Vagina (tissue), 2 donors: Measurements from ENCODE around the gene NBPF20.
"Not testable (repeated sequence)": the region's sequence is repeated elsewhere in the genome, so short reads cannot be mapped to it uniquely, and the experiment has no call there.

Source experiments
- POLR2A ChIP-seq, 2 donors: fragments of 450-650 bp; IDR thresholded peaks; one replicate each; pipeline ENCODE4 v1.6.1; 2017; ENCODE audit warnings: antibody characterized with exemption in 2 of 2, mild to moderate bottlenecking in 2 of 2, moderate library complexity in 2 of 2
- POLR2AphosphoS5 ChIP-seq, 2 donors: sonication (generic); formaldehyde crosslinking; IDR thresholded peaks; one replicate each; pipeline ENCODE4 v1.9.0; 2017; ENCODE audit warnings: antibody characterized with exemption in 2 of 2, mild to moderate bottlenecking in 2 of 2, low read depth in 1 of 2; ENCODE audit not compliant: insufficient read depth in 1 of 2
- TF ChIP-seq, protein P1 (sequence below), 3 experiments: fragments of 450-650 bp in 2 of 3; fragments of 200-600 bp in 1 of 3; sonication (generic) in 1 of 3; IDR thresholded peaks; one replicate each; pipeline ENCODE4 v1.5.1; 2017 to 2019; ENCODE audit warnings: antibody characterized with exemption in 3 of 3, mild to moderate bottlenecking in 2 of 3, moderate library complexity in 2 of 3

- TF ChIP-seq, protein P1, sequence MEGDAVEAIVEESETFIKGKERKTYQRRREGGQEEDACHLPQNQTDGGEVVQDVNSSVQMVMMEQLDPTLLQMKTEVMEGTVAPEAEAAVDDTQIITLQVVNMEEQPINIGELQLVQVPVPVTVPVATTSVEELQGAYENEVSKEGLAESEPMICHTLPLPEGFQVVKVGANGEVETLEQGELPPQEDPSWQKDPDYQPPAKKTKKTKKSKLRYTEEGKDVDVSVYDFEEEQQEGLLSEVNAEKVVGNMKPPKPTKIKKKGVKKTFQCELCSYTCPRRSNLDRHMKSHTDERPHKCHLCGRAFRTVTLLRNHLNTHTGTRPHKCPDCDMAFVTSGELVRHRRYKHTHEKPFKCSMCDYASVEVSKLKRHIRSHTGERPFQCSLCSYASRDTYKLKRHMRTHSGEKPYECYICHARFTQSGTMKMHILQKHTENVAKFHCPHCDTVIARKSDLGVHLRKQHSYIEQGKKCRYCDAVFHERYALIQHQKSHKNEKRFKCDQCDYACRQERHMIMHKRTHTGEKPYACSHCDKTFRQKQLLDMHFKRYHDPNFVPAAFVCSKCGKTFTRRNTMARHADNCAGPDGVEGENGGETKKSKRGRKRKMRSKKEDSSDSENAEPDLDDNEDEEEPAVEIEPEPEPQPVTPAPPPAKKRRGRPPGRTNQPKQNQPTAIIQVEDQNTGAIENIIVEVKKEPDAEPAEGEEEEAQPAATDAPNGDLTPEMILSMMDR (IDR thresholded peaks at IDR 0.05): not testable (repeated sequence)
- TF ChIP-seq POLR2A (IDR thresholded peaks at IDR 0.05); POLR2AphosphoS5 (IDR thresholded peaks at IDR 0.05; ENCODE audit: insufficient read depth in 1 of 2, low read depth in 1 of 2): not testable (repeated sequence)
Observed at GRCh38 chr1:145464708-145465336, 39.4 kb upstream of the NBPF20 start.
